Body of pancreas (tissue), 4 donors: Measurements from ENCODE around the gene DOK6. TPM values are rescaled to one million over a fixed set of nuclear protein-coding genes. Genes with fewer than 3 reads are reported as not detected.

Experiments used
- ATAC-seq: fragments of 150-250 bp; one replicate; pipeline ENCODE4 v1.9.1; 2016
- DNase-seq, 4 donors: peaks; one replicate each; pipeline ENCODE4 v3.0.0-alpha.2; 2019
- H3K27ac ChIP-seq, 4 donors: fragments of 200-600 bp; sonication (generic); 1 replicate in 3 of 4; 2 replicates in 1 of 4; pipeline versions ENCODE4 v1.5.1 to v1.6.1; 2016 to 2019; ENCODE audit warnings: mild to moderate bottlenecking in 1 of 4, mixed read lengths in 1 of 4, moderate library complexity in 1 of 4
- H3K27me3 ChIP-seq, 2 donors: fragments of 200-600 bp; sonication (generic); one replicate each; pipeline ENCODE4 v1.6.0; 2016; ENCODE audit warnings: mild to moderate bottlenecking in 1 of 2
- H3K36me3 ChIP-seq, 2 donors: fragments of 200-600 bp; sonication (generic); replicated peaks in 1 of 2; 2 replicates each; pipeline ENCODE4 v1.5.1; 2016; ENCODE audit warnings: low read depth in 2 of 2; ENCODE audit not compliant: insufficient read depth in 1 of 2
- H3K4me1 ChIP-seq: fragments of 200-600 bp; sonication (generic); one replicate; pipeline ENCODE4 v1.6.0; 2016
- H3K4me3 ChIP-seq, 2 donors: fragments of 200-600 bp; sonication (generic); 1 replicate in 1 of 2; 2 replicates in 1 of 2; pipeline ENCODE4 v1.5.1; 2016 to 2019
- H3K9me3 ChIP-seq, 3 donors: fragments of 200-600 bp; sonication (generic); 1 replicate in 2 of 3; 2 replicates in 1 of 3; pipeline ENCODE4 v1.5.1; 2016
- CTCF ChIP-seq, 7 experiments: fragments of 450-650 bp in 4 of 7; fragments of 200-600 bp in 3 of 7; sonication (generic) in 3 of 7; IDR thresholded peaks; one replicate each; pipeline ENCODE4 v1.5.1; 2016 to 2019; ENCODE audit warnings: antibody characterized with exemption in 7 of 7
- POLR2A ChIP-seq, 3 donors: fragments of 450-650 bp; IDR thresholded peaks; one replicate each; pipeline ENCODE4 v1.6.1; 2016; ENCODE audit warnings: antibody characterized with exemption in 3 of 3, mild to moderate bottlenecking in 2 of 3
- WGBS, 2 donors: methylation state at CpG; one replicate each; pipeline ENCODE4 v1.1.5; 2017; 5-methylcytosine and 5-hydroxymethylcytosine counted together
- intact Hi-C: fragments of 100-400 bp; cut with DNase I; formaldehyde crosslinking; loops from one replicate; pipeline ENCODE4 v1.15.1; 2023
- total RNA-seq, 2 donors: library from RNA; depleted of rRNA; stranded (reverse); fragments of >200 nt; gene quantifications; one replicate each; pipeline ENCODE4 v1.1.0, GENCODE V29; 2016

DOK6 gene
- total RNA-seq, 2 donors from 2014 or later = under 0.01 to 0.66 TPM

DNA sequence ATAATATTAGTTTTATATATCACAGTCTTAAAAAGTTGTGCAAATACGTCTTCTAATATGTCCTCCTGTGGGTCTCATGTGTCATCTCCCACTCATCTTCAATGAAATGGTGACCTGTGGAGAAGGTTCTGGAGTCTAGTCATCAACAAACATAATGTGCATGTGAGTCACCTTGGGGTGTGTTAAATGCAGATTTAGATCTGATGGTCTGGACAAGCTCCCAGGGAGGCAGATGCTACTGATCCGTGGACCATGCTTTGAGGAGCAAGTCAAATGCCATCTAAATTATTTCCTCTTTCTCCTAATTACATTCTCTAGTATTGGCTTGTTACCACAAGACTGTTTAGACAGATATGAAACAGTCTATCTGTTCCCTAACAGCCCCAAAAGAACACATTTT, 336.0 kb downstream of the DOK6 start:
- Histone ChIP-seq H3K36me3 (no peaks in the 10 kb centered on the region), H3K4me1 (no peaks in the 10 kb centered on the region), H3K27me3 (no peaks in the 10 kb centered on the region), H3K27ac (no peak overlapping the region), H3K9me3 (no peaks in the 10 kb centered on the region), H3K4me3 (no peak overlapping the region)
- DNase-seq (no peak), ATAC-seq (no peak)
- intact Hi-C loops = no loop called here
- 90 to 91% methylated on average over 2 of the region's 2 CpGs for WGBS, 2 donors
- TF ChIP-seq CTCF (IDR thresholded peaks at IDR 0.05) (no peak), POLR2A (IDR thresholded peaks at IDR 0.05) (no peak)

- Histone ChIP-seq H3K9me3 (no peaks in the 10 kb centered on the region), H3K4me1 (no peaks in the 10 kb centered on the region), H3K36me3 (no peaks in the 10 kb centered on the region), H3K4me3 (no peak overlapping the region), H3K27me3 (no peaks in the 10 kb centered on the region), H3K27ac (no peak overlapping the region)
- DNase-seq (no peak), ATAC-seq (no peak)
- WGBS, 2 donors = 83 to 92% methylated on average over 3 of the region's 3 CpGs
- intact Hi-C loops = no loop called here
- TF ChIP-seq CTCF (IDR thresholded peaks at IDR 0.05) (no peak), POLR2A (IDR thresholded peaks at IDR 0.05) (no peak)
Observed at GRCh38 chr18:69737851-69738250, 337.2 kb downstream of the DOK6 start.

GRCh38 chr18:69747388-69747787, 346.7 kb downstream of the DOK6 start:
- H3K4me1 ChIP-seq = no peaks in the 10 kb centered on the region
- intact Hi-C loops = no loop called here
- ATAC-seq = no peak
- no peak overlapping the region for H3K4me3 ChIP-seq
- 60 to 82% methylated on average over 2 of the region's 2 CpGs for WGBS, 2 donors
- H3K36me3 ChIP-seq = no peaks in the 10 kb centered on the region
- no peaks in the 10 kb centered on the region for H3K27me3 ChIP-seq
- no peak overlapping the region for H3K27ac ChIP-seq
- no peak for DNase-seq
- no peak for TF ChIP-seq CTCF (IDR thresholded peaks at IDR 0.05)
- TF ChIP-seq POLR2A (IDR thresholded peaks at IDR 0.05) = no peak
- no peaks in the 10 kb centered on the region for H3K9me3 ChIP-seq

- WGBS, 2 donors = 51 to 52% methylated on average over 3 of the region's 3 CpGs
- no peak for ATAC-seq
Observed at GRCh38 chr18:69752737-69753380, 352.2 kb downstream of the DOK6 start.

More at GRCh38 chr18:69752737-69753380, 352.2 kb downstream of the DOK6 start:
- TF ChIP-seq CTCF (IDR thresholded peaks at IDR 0.05) (no peak), POLR2A (IDR thresholded peaks at IDR 0.05) (no peak)
- intact Hi-C loops = loop anchor here (10.0 kb wide), 1 partner anchor 208 kb away; no protein-coding TSS in a partner anchor
- Histone ChIP-seq H3K27ac (no peak overlapping the region), H3K27me3 (no peaks in the 10 kb centered on the region), H3K4me3 (no peak overlapping the region), H3K9me3 (no peaks in the 10 kb centered on the region), H3K36me3 (no peaks in the 10 kb centered on the region), H3K4me1 (no peaks in the 10 kb centered on the region)
- no peak for DNase-seq
